ENCODE results near the gene SULT1A1.

GRCh38 chr16:28558456-28558855, 51.4 kb downstream of the SULT1A1 start:
- TF ChIP-seq CTCF (IDR thresholded peaks at IDR 0.05; ENCODE audit: insufficient read depth, low read depth, low read length) (no peak), EZH2 (IDR thresholded peaks at IDR 0.05; ENCODE audit: insufficient read depth, low read length) (no peak)
